Raji (cell line): Measurements from ENCODE around the gene RNF149.

ENCODE experiments used
- POLR2A ChIP-seq: IDR thresholded peaks from 2 replicates; pipeline ENCODE4 v1.6.1; 2011; ENCODE audit warnings: low read depth, low read length, control low read depth; ENCODE audit not compliant: insufficient read depth

The RNF149 gene

DNA sequence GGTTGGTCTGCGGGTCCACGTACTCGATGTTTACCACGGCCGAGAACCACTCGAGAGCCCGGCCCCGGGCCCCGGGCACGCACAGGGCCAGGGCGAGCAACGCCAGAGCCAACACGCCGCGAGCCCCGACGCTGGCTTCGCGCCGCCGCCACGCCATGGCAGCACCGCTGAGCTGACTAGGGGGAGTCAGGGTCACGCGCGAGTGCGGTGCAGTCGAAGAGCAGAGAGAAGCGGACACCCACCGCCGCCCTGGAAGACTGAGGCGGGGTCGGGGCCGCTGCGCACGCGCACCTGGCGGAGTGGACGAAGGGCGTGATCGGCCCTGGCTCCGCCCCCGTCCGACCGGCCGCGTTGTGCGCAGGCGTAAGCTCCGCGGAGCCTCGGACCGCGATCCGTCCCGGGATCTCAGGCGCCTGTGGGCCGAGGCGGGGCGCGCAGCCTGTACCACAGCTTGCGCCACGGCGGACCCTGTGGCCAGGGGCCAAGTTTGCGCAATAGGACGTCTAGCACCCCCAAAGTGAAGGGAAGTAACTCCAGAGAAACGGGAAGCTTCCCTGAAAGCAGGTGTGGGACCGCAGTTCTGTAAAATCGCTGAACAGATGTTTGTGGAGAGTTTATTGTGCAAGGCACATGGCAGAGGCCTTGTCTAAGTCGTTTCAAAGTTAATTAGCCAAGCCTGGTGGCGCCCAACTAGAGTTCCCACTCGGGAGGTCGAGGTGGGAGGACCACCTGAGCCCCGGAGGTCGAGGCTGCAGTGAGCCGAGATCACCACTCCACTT lies at the start of gene RNF149:
RNF149 (minus strand) TSS at position 270 of the 779 bp plus-strand sequence; CDS start at position 157, 113 bp downstream.
- TF ChIP-seq POLR2A = peak; percentile 96

- TF ChIP-seq POLR2A = no peak
These were observed 48.9 kb upstream of the RNF149 start for GRCh38 chr2:101357376-101357775.

DNA sequence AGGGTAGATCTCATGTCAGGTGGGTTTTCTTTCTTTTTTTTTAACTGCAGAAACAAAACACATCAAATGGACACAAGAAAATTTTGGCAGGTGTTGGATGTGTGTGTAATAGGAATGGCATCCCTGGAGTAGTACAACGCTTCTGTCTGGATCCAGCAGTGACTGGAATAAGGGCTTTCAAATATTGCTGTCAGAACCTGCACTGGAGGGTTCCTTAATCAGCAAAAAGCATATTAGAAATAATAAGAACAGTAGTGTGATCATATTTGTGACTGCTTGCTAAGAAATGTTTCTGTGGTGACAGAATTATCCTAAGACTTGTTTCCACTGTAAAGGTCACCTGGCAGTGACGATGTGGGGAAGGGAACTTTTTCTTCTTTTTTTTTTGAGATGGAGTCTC lies 48.0 kb upstream of the RNF149 start:
- TF ChIP-seq POLR2A = no peak

GRCh38 chr2:101356055-101356454 lies 47.6 kb upstream of the RNF149 start:
- TF ChIP-seq POLR2A = no peak

GRCh38 chr2:101355401-101356054 lies 47.0 kb upstream of the RNF149 start:
- TF ChIP-seq POLR2A = no peak

DNA sequence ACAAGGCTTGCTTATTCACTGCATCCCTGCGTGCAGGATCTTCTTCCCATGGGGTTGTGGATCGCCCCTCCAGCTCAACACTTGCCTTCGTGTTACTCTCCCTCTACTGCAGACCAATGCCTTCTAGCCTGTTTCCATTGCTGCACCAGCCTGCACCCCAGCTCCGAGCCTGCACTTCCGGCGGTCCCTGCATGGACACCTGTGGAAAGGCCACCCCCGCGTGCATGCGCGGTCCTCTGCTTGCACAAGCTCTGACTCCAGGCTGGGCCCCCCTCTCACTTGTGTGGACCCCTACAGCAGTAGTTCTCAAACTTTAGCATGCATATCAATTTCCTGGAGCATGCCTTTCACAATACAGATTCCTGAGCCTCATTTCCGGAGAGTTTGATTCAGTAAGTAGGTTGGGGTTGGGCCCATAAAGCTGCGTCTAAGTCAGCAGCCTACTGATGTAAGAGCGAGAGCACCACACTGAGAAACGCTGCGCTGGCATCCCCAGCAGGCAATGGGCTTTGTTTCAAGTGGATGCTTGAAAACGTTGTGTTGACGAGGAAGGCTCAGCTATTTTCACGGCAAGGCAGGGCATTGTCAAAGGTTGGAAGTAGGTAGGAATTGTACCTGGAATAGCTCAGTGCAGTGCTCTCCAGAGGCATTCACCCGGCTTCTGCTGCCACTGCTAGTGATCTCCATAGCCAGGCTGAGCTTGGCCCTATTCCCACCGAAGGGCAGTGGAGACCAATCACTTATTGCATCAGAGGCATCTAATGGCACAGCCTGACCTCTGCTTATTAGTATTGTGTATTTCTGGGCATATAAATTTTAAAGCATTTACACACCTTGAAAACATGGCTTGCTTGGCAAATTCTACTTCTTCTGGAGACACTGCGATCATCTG lies 46.2 kb upstream of the RNF149 start:
- no peak for TF ChIP-seq POLR2A

GRCh38 chr2:101351207-101351606 lies 42.7 kb upstream of the RNF149 start:
- no peak for TF ChIP-seq POLR2A

DNA sequence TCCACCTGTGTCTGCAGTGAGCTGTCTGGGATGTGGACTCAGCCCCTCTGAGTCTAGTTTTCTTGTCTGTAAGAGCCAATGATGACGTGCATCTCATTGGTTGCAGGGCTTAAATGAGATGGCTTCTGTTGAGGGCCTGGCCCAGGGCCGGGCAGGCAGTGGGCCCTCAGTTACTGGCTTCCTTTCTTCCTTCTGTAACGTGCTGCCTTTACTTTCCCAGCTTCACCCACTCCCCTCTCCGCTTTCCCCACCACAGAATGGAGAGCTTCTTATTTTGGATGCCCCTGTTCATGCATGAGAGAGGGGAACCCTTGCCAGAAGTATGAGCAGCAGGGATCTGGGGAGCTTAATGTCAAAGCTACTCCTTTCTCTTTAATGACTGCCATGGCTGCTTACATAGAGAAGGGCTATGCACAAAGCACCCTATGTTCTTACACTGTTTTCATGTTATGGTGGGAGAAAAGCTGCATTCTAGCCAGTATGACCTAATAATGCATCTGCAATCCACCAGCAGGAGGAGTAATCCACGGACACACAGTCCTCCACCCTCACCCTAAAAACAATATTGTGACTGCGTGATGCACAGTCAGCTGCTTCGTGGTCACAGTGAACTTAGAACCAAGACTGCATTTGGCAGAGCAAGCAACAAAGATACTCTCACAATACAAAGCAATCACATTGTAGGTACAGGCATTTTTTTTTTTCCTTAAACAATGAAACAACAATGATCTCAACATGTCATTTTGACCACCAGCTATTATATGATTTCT lies 41.6 kb upstream of the RNF149 start:
- no peak for TF ChIP-seq POLR2A

- TF ChIP-seq POLR2A = no peak
These were observed 40.4 kb upstream of the RNF149 start for GRCh38 chr2:101348883-101349282.

- TF ChIP-seq POLR2A = no peak
These were observed 38.4 kb upstream of the RNF149 start for GRCh38 chr2:101346909-101347308.

- no peak for TF ChIP-seq POLR2A
These were observed 35.6 kb upstream of the RNF149 start for GRCh38 chr2:101344137-101344536.

DNA sequence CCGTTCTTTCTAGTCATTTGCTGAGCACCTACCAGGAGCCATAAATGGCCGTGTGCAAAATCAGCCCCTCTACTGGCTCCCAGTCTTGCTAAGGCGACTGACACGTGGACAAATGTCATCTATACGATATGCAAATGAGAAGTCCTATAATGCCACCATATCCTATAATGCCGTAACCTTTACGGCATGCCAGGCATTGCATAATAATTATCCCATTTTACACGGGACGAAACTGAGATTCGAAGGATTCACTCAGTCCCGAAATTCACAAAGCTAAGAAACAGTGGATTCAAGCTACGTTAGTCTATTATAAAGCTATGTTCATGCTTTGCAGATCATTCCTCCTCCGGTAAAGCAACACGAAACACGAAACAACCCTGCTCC lies 34.1 kb upstream of the RNF149 start:
- TF ChIP-seq POLR2A = no peak

DNA sequence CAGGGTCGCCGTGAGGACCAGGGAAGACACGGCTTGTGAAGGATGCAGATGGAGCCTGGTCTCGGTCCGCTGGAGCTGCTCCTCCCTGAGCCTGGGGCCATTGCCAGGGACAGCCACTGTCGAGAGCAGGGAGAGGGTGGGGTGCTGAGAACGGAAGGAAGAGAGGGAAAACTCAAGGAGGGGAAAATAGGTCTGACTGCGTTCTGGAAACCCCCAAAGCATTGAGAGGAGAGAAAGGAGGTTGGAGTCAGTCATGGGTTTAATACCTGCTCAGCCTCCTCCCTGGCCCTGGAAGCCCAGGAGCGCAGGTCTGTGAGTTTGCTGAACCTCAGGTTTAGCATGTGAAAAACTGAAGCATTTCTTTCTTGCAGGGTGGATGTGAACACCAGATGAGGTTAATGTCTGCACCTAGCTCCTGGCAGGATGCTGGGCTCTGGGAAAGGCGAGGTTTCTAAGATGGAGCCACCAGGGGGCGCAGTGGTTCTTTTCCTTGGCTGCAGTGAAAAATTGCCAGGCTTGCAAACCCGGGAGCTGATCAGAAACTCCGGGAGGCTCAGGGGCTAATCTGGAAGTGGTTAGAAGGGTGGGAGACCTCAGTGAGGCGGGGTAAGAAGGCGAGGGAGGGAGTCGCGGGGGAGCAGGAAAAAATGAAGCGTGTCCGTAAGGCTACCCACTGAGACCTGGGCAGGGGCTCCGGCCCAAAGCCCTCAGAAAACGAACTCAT lies 33.6 kb upstream of the RNF149 start:
- TF ChIP-seq POLR2A = no peak

- TF ChIP-seq POLR2A = no peak
These were observed 32.9 kb upstream of the RNF149 start for GRCh38 chr2:101341421-101341820.
